ENCODE data around the gene KRTAP5-9.
"Not testable (repeated sequence)": the region's sequence is repeated elsewhere in the genome, so short reads cannot be mapped to it uniquely, and the experiment has no call there.

The KRTAP5-9 gene

GRCh38 chr11:71582969-71583368, 34.7 kb downstream of the KRTAP5-9 start:
- not testable (repeated sequence) for DNase-seq (ENCODE audit: low read depth in 3 of 3)

- not testable (repeated sequence) for DNase-seq (ENCODE audit: low read depth in 3 of 3)
These were observed 37.5 kb downstream of the KRTAP5-9 start for GRCh38 chr11:71585673-71586072.

GRCh38 chr11:71588314-71588713, 40.1 kb downstream of the KRTAP5-9 start:
- not testable (repeated sequence) for DNase-seq (ENCODE audit: low read depth in 3 of 3)

- peak; percentile 42 to 67 (median 48) for DNase-seq (ENCODE audit: low read depth in 3 of 3)
These were observed 40.8 kb downstream of the KRTAP5-9 start for GRCh38 chr11:71588822-71589545.

- not testable (repeated sequence) for DNase-seq (ENCODE audit: low read depth in 3 of 3)
These were observed 41.3 kb downstream of the KRTAP5-9 start for GRCh38 chr11:71589546-71589920.

Measured in stimulated activated CD4-positive, alpha-beta T cell treated with anti-CD3 and anti-CD28 coated beads, TNF-alpha, amount 100 ng/mL, for 24 hours (primary cell).